HepG2 (cell line): Measurements from ENCODE around the gene MCFD2.

ENCODE experiments used
- EP300 ChIP-seq, 3 experiments: sonication (generic) in 1 of 3; formaldehyde crosslinking in 1 of 3; IDR thresholded peaks; 2 replicates each; pipeline versions ENCODE4 v1.5.1 to v1.6.1; 2011 to 2020; ENCODE audit warnings: low read depth in 2 of 3, low read length in 2 of 3, borderline replicate concordance in 1 of 3, improper control_type of control experiment in 1 of 3, mild to moderate bottlenecking in 1 of 3, missing genetic modification reagents in 1 of 3, moderate library complexity in 1 of 3
- JUN ChIP-seq: sonication (generic); formaldehyde crosslinking; IDR thresholded peaks from 2 replicates; pipeline ENCODE4 v1.4.0; 2020; ENCODE audit warnings: mild to moderate bottlenecking, missing genetic modification reagents
- RAD51 ChIP-seq: fragments of 450-650 bp; IDR thresholded peaks from 2 replicates; pipeline ENCODE4 v1.6.1; 2016; ENCODE audit warnings: borderline replicate concordance
- SMAD9 ChIP-seq: sonication (generic); formaldehyde crosslinking; IDR thresholded peaks from 2 replicates; pipeline ENCODE4 v1.5.1; 2020; ENCODE audit warnings: mild to moderate bottlenecking, missing genetic modification reagents
- ZNF776 ChIP-seq: sonication (generic); formaldehyde crosslinking; IDR thresholded peaks from 2 replicates; pipeline ENCODE4 v1.4.0; 2020; ENCODE audit warnings: mild to moderate bottlenecking, missing genetic modification reagents
- TF ChIP-seq, protein P1 (sequence below): sonication (generic); formaldehyde crosslinking; IDR thresholded peaks from 2 replicates; pipeline ENCODE4 v1.5.0; 2020; ENCODE audit warnings: mild to moderate bottlenecking, missing genetic modification reagents, moderate library complexity
- TF ChIP-seq, protein P2 (sequence below): sonication (generic); formaldehyde crosslinking; IDR thresholded peaks from 2 replicates; pipeline ENCODE4 v1.8.1; 2023; ENCODE audit warnings: missing genetic modification reagents, inconsistent platforms, borderline replicate concordance
- TF ChIP-seq, protein P3 (sequence below): IDR thresholded peaks from 2 replicates; pipeline ENCODE4 v1.6.1; 2016; ENCODE audit warnings: missing compliant biosample characterization, missing genetic modification reagents, borderline replicate concordance
- TF ChIP-seq, protein P4 (sequence below): sonication (generic); formaldehyde crosslinking; IDR thresholded peaks from 2 replicates; pipeline ENCODE4 v1.4.0; 2020; ENCODE audit warnings: mild to moderate bottlenecking, missing genetic modification reagents

DNA sequence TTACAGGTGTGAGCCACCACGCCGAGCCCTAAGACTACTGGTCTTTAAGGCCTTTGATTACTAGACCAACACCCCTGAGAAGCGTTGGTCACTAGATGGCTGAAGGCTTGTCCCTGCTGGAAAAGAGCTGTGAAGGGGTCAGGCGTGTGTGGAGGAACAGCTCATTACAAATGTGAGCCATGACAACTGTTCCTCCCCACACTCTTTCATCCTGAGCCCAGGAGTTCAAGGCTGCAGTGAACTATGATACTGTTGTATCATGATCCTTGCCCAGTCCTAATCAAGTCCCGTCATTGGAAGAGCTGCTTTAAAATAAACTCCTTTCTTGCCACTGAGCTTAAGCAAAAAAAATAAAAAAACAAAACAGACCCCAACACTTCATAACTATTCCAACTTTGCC, 19.5 kb upstream of the MCFD2 start:
- TF ChIP-seq, protein P1, sequence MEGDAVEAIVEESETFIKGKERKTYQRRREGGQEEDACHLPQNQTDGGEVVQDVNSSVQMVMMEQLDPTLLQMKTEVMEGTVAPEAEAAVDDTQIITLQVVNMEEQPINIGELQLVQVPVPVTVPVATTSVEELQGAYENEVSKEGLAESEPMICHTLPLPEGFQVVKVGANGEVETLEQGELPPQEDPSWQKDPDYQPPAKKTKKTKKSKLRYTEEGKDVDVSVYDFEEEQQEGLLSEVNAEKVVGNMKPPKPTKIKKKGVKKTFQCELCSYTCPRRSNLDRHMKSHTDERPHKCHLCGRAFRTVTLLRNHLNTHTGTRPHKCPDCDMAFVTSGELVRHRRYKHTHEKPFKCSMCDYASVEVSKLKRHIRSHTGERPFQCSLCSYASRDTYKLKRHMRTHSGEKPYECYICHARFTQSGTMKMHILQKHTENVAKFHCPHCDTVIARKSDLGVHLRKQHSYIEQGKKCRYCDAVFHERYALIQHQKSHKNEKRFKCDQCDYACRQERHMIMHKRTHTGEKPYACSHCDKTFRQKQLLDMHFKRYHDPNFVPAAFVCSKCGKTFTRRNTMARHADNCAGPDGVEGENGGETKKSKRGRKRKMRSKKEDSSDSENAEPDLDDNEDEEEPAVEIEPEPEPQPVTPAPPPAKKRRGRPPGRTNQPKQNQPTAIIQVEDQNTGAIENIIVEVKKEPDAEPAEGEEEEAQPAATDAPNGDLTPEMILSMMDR (CRISPR knock-in tag): no peak
- TF ChIP-seq, protein P2, sequence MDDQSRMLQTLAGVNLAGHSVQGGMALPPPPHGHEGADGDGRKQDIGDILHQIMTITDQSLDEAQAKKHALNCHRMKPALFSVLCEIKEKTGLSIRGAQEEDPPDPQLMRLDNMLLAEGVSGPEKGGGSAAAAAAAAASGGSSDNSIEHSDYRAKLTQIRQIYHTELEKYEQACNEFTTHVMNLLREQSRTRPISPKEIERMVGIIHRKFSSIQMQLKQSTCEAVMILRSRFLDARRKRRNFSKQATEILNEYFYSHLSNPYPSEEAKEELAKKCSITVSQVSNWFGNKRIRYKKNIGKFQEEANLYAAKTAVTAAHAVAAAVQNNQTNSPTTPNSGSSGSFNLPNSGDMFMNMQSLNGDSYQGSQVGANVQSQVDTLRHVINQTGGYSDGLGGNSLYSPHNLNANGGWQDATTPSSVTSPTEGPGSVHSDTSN (CRISPR knock-in tag): no peak
- no peak for TF ChIP-seq EP300 (IDR thresholded peaks at IDR 0.05; ENCODE audit: low read depth in 2 of 2, low read length in 2 of 2)
- no peak for TF ChIP-seq EP300 (CRISPR knock-in tag; IDR thresholded peaks at IDR 0.05; ENCODE audit: borderline replicate concordance)
- TF ChIP-seq, protein P3, sequence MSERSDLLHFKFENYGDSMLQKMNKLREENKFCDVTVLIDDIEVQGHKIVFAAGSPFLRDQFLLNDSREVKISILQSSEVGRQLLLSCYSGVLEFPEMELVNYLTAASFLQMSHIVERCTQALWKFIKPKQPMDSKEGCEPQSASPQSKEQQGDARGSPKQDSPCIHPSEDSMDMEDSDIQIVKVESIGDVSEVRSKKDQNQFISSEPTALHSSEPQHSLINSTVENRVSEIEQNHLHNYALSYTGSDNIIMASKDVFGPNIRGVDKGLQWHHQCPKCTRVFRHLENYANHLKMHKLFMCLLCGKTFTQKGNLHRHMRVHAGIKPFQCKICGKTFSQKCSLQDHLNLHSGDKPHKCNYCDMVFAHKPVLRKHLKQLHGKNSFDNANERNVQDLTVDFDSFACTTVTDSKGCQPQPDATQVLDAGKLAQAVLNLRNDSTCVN (CRISPR knock-in tag): no peak
- TF ChIP-seq, protein P4, sequence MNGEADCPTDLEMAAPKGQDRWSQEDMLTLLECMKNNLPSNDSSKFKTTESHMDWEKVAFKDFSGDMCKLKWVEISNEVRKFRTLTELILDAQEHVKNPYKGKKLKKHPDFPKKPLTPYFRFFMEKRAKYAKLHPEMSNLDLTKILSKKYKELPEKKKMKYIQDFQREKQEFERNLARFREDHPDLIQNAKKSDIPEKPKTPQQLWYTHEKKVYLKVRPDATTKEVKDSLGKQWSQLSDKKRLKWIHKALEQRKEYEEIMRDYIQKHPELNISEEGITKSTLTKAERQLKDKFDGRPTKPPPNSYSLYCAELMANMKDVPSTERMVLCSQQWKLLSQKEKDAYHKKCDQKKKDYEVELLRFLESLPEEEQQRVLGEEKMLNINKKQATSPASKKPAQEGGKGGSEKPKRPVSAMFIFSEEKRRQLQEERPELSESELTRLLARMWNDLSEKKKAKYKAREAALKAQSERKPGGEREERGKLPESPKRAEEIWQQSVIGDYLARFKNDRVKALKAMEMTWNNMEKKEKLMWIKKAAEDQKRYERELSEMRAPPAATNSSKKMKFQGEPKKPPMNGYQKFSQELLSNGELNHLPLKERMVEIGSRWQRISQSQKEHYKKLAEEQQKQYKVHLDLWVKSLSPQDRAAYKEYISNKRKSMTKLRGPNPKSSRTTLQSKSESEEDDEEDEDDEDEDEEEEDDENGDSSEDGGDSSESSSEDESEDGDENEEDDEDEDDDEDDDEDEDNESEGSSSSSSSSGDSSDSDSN: no peak
- no peak for TF ChIP-seq JUN (CRISPR knock-in tag)
- TF ChIP-seq ZNF776: no peak
- no peak for TF ChIP-seq SMAD9 (CRISPR knock-in tag)
- no peak for TF ChIP-seq RAD51
